Neural progenitor cell (in vitro differentiated cells): ENCODE measurements around the gene ATP6V1G1.

Source experiments
- CTCF ChIP-seq: fragments of 200-600 bp; sonication (generic); IDR thresholded peaks from 2 replicates; pipeline ENCODE4 v1.5.1; 2017; ENCODE audit warnings: antibody characterized with exemption, mild to moderate bottlenecking
- EZH2 ChIP-seq: fragments of 200-600 bp; sonication (generic); IDR thresholded peaks from 2 replicates; pipeline ENCODE4 v1.6.1; 2017; ENCODE audit warnings: antibody characterized with exemption, mild to moderate bottlenecking, moderate library complexity

- TF ChIP-seq CTCF (no peak), EZH2 (no peak)
Observed at GRCh38 chr9:114574438-114574837, 13.1 kb upstream of the ATP6V1G1 start.
